ENCODE data around the gene ADGRL1. TPM values are rescaled to one million over a fixed set of nuclear protein-coding genes. Genes with fewer than 3 reads are reported as not detected.
"Not testable (repeated sequence)": the region's sequence is repeated elsewhere in the genome, so short reads cannot be mapped to it uniquely, and the experiment has no call there.

ADGRL1 gene
- total RNA-seq (2014; rRNA removed; shearing (Covaris generic)), result 5.8 and 6.2 TPM in 2 replicates
- 7.2 and 15.0 TPM in 2 replicates for polyA plus RNA-seq (2014; cell fraction: nucleus; rRNA removed)

DNA sequence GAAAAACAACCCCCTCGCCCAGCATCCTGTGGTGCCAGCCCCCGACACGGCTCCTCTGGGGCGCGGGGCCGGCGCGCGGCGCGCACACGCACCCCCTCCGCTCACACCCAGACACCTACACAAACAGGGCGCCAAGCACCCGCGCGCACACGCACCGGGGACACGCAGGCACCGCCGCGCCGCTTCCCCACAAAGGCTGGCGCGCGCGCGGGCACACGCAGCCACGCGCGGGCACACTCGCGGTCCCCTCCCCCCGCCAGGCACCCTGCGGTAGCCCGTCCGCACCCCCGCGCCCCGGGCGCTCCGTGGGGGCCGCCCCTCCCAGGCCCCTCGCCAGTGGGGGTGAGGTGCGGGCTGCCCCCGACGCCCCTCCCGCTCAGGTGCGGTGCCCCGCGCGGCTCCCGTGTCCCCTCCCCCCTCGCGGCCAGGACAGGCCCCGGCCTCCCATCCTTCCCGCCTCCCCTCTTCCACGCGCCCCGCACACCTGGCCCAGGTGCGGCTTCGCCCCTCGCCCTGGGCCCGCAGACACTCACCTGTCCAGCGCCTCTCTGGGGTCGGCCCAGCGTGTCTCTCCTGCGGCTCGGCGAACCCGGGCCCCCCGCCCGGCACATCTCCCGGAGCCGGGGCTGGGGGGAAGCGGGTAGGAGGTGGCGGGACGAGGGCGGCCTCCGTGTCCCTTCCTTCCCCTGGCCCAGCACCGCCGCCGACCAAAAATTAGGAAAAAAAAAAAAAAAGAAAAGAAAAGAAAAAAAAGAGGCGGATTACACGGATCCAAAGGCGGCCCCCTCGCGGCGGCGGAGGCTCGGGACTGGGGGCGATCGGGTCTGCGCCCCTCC, at the start of gene ADGRL1:
Gene ADGRL1, minus strand, starts transcription at position 718 of the 836 bp plus-strand sequence. CDS start 22,567 bp downstream, outside the sequence.
- DNase-seq (ENCODE audit: extremely low read depth, low read depth), result not testable (repeated sequence)

DNA sequence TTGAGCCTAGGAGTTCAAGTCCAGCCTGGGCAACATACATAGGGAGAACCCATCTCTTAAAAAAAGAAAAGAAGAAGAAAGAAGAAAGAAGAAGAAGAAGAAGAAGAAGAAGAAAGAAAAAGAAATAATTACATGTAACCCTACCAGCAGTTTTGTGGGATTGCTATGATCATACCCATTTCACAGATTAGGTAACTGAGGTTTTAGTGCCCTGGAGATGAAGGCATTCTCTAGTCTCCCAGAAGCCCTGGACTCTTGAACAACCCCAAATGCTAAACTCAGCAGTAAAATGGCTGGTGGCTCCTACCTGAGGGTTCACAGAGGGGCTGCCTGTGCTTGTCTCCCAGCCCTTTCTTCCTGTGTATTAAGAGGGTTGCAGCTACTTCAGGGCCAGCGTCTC, 49.3 kb upstream of the ADGRL1 start:
- not testable (repeated sequence) for DNase-seq (ENCODE audit: extremely low read depth, low read depth)

DNA sequence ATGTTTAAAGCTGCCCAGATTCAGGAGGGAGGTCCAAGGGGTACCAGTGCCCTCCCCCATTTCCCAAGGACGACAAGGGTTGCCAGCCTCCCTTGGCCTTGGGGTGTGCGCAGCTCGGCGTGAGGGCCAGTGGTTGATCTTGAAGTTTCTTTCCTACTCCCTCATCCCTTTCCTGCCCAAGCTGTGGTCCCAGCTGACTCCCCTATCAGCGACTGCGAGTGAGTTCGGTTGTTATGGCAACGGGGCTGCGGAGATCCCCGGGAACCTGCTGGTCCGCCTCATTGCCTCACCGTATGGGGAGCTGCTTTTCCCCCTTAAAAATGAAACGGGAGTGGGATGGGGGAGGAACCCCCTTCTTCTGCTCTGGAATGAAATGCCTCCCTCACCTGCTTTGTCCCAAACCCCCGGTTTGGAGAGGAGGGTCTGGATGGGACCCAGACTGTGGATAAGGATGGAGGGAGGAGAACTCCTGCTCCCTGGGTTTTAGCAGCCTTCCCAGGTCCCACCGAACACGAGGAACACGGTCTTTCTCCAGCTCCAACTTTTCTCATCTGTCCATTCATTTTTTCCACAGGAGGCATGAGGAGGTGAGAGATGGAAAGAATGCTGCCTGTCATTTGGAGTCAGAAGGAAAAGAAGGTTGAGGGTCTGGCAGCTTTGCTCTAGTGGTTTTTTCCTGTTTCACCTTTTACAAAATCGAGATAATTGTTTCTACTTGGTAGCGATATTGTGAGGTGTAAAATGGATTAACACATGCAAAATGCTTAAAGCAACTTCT, 48.0 kb upstream of the ADGRL1 start:
- DNase-seq (ENCODE audit: extremely low read depth, low read depth), result not testable (repeated sequence)

DNA sequence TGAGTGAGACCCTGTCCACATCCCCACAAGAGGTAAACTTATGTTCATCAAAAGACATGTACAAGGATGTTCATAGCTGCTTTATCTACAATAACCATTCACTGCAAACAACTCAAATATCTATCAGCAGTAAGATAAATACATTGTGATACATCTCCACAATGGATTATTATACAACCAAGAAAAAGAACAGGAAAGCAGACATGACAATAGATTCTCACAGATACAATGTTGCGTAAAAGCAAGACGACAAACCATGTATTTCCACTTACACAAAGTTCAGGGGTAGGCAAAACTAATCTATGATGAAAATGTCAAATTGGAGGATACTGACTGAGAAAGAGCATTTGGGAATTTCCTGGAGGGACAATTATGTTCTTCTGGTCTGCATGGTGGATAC, 46.2 kb upstream of the ADGRL1 start:
- DNase-seq (ENCODE audit: extremely low read depth, low read depth), result not testable (repeated sequence)

DNA sequence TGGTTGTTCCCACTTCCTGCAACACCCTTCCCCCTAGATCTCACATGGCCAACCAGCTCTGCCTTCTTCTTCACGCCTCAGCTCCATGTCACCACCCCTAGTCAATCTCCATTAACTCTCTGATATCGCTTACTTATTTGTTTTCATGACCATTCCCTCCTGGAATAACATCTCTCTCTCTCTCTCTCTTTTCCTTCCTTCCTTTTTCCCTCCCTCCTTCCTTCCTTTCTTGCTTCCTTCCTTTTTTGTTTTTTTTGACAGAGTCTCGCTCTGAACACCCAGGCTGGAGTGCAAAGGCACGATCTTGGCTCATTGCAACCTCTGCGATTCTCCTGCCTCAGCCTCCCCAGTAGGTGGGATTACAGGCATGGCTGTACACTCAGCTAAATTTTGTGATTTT, 44.9 kb upstream of the ADGRL1 start:
- no peak for DNase-seq (ENCODE audit: extremely low read depth, low read depth)

DNA sequence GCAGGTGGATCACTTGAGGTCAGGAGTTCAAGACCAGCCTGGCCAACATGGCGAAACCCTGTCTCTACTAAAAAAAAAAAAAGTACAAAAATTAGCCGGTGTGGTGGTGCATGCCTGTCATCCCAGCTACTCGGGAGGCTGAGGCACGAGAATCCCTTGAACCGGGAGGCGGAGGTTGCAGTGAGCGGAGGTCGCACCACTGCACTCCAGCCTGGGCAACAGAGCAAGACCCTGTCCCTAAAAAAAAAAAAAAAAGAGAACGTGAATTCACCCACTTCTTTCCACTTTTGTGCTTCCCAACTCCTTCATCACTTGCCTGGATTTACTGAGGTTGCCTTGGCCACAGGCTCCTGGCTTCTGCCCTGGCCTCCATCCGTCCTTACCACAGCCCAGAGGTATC, 44.3 kb upstream of the ADGRL1 start:
- DNase-seq (ENCODE audit: extremely low read depth, low read depth), result not testable (repeated sequence)

DNA sequence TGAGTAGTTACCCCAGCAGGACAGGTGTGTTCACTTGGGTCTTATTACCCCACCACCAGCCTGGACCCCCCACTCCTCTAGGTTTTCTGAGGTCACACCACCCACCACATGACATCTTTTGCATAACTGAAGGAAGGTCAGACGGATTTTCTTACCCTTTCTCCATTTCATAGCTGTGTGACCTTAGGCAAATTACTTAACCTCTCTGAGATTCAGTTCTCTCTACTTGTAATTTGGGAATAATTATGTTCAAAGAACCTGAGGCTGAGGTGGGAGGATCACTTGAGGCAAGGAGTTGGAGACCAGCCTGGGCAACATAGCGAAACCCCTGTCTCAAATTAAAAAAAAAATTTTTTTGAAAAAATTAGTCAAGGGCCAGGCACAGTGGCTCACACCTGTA, 43.9 kb upstream of the ADGRL1 start:
- not testable (repeated sequence) for DNase-seq (ENCODE audit: extremely low read depth, low read depth)

DNA sequence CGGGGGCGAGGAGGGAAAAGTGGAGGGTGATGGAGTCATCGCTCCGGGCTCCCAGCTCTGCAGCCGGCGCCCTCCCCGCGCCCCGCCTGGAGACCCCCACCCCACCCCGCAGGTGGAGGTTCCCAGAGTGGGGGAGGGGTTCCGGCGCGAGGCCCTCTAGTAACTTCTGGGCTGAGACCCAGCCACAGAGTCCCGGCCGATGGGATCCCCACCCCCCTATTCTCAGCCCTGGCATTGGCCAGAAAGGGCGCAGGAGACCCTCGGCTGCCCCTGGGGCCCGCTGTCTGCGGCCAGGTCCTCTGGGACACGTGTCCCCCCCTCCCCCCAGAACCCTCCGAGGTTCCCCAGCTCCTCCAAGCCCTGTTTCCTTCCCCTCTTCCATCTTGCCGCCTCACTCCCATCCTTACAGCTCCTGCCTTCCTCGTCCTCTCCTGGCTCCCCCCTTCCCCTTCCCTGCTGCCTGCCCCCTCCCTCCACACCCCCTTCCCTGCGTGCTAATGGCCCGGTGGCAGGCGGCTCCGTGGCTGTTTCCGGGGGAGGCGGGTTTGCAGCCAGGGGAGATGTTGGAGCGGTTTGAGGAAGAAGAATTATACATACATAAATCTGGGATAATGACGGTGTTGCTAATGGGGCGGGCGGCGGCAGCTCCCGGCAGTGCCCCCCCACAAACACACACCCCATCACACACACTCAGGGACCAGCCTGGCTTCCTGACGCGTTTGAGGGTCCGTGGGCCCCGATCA, 43.2 kb upstream of the ADGRL1 start:
- DNase-seq (ENCODE audit: extremely low read depth, low read depth), result not testable (repeated sequence)

DNA sequence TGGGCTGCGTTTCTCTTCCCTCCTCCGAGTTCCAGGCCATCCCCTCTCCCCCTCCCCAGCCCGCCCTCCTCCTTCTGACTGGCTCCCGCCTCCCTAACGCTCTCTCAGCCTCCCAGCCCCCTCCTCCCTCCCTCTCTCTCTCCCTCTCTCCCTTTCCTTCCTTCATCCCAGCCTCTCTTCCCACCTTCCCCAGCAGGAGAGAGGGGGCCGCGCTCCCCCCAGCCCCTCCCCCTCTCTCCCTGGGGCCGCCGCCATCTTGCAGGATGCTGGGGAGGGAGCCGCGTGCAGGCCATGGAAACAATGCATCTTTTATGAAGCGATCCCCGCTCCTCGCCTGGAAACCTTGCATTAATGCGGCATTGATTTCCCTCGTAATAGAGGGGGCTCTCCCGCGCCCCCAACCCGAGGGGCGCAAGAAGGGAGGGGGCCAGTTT, 42.6 kb upstream of the ADGRL1 start:
- no peak for DNase-seq (ENCODE audit: extremely low read depth, low read depth)

DNA sequence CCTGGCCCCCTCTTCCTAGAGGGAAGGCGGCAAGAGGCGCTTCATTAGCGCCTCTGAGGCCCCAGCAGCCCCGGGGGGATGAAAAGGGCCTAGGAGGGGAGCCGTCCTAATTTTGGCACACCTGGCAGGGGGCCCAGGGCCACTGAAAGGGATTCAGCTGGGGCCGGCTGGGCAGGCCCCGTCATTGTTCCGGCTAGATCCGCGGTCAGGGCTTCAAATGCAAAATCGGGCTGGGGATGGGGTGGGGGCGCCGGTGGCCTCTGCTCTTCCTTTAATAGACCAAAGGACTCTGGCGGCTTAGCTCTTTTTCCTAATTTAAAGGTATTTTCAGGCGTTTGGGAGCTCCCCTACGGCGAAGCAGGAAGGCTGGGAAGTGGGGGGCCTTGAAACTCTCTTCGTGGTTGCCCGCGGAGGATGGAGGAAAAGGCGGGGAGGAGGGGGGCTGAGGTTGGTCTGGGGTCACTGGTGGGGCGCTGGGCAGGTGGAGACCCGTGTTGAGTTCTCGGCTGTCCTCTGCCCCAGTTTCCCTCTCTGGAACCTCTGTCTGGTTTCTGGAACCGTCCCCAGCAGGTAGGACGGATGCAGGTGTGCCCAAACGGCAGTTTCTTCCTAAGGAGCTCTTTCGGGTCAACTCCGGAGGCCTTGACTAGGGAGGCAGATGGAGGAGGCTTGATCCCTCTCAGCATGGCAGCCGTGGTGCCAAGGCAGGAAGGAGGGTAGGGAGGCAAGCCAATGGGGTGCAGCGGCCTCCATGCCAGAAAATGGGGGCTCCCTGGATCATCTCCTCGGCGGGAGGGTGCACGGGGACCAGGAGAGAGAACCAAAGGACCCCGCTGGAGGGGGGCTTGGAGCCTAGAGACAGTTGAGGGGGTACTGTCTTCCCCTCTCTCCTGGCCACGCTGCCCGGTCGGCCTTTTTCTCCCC, 41.8 kb upstream of the ADGRL1 start:
- DNase-seq (ENCODE audit: extremely low read depth, low read depth), result not testable (repeated sequence)

DNA sequence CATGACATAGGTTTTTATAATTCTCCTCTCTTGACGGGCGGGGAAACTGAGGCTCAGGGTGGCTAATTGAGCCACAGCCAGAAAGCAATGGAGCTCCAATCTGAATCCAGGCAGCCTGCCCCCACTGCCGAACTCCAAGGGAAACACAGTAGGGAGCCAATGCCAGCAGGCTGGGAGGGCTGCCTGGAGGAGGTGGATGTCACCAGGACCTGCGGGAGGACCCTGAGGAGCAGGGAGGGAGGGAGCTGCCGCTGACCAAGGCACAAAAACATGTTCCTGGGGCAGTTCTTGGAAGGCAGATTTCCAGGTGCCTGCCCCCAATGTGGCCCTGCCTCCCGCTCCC, 41.2 kb upstream of the ADGRL1 start:
- not testable (repeated sequence) for DNase-seq (ENCODE audit: extremely low read depth, low read depth)

DNA sequence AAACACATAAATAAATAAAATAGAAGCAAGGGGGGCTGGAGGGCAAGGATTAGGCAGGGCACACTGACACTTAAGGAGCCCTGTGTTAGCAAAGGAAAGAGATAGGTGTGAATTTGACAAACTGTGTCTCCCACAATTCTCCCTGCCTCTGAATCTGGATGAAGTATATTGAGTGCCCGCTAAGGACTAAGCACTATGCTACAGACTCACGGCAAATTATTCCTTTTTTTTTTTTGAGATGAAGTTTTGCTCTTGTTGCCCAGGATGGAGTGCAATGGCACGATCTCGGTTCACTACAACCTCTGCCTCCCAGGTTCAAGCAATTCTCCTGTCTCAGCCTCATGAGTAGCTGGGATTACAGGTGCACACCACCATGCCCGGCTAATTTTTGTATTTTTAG, 38.4 kb upstream of the ADGRL1 start:
- not testable (repeated sequence) for DNase-seq (ENCODE audit: extremely low read depth, low read depth)

DNA sequence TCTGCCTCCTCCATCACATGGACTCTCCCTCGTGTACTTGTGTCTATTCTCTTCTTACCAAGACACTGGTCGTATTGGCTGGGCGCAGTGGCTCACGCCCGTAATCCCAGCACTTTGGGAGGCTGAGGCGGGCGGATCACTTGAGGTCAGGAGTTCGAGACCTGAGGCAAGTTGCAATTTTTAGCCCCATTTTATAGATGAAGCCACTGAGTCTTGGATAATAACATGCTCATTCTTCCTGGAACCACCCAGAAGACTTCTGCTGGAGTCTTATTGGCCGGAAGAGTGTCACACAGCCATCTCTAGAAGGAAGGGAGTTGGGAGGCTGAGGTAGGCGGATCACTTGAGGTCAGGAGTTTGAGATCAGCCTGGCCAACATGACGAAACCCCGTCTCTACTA, 37.7 kb upstream of the ADGRL1 start:
- not testable (repeated sequence) for DNase-seq (ENCODE audit: extremely low read depth, low read depth)

DNA sequence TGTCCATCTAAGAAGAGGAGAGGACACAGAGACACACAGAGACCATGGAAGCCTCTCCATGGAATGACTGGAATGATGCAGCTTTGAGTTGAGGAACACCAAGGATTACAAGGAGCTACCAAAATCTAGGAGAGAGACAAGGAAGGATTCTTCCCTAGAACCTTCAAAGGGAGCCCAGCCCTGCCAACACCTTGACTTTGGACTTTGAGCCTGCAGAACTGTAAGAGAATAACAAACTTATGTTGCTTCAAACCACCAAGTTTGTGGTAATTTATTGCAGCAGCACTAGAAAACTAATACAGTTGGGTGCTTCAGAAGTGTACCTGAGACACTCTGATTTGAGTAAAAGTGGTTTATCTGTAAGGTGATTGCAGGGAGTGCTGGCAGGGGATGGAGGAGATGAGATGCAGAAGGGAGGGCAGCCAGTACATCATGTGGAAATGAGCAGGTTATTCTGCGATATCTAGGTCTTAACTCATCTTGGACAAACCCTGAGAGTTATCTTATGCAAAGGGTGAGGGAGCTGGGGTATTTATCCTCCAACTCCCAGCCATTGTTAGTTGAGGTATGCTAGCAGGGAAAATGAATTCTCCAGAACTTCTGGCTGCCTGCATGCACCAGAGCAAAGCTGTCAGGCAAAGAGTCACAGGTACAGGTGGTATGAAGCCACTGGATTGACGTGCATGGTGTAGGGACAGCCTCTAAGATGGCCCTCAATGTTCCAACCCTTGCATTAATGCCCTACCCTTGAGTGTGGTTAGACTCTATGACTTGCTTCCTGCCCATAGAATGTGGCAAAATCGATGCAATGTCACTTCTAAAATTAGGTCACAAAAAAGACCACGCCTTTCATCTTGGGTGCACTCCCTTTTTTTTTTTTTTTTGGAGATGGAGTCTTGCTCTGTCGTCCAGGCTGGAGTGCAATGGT, 31.3 kb upstream of the ADGRL1 start:
- DNase-seq (ENCODE audit: extremely low read depth, low read depth), result no peak

DNA sequence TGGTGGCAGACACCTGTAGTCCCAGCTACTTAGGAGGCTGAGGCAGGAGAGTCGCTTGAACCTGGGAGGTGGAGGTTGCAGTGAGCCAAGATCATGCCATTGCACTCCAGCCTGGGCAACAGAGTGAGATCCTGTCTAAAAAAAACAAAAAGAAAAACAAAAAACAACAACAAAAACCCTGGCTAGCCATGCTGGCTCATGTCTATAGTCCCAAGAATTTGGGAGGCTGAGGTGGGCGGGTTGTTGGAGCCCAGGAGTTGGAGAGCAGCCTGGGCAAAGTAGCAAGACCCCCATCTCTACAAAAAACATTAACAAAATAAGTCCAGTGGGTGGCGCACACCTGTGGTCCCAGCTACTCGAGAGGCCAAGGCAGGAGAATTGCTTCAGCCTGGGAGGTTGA, 27.0 kb upstream of the ADGRL1 start:
- DNase-seq (ENCODE audit: extremely low read depth, low read depth), result not testable (repeated sequence)

DNA sequence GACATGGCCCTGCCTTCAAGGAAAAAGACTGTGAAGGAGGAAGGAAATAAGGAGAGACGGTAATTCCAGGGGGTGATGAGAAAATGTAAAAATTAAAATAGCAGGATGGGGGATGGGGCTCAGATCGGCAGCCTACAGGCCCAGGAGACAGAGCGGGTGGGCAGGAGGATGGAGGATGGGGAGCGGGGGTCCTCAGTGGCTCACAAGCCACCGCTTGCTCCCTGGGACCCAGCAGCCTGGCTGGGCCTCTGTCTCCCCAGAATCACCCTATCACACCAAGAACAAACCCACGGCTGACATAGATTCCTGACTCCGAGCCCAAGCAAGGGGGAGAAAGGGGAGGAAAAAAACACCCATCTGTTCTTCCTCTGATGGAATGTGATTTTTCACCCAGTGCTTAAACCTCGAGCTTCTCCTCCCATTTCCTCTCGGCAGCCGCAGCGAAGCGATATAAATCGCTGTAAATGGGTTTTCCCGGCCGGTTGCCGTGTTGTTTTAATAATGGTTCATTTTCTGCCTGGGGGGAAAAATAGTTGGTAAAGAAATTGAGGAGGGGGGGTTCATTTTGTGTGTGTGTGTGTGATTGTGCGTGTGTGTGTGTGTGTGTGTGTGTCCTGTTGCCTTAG, 22.6 kb upstream of the ADGRL1 start:
- not testable (repeated sequence) for DNase-seq (ENCODE audit: extremely low read depth, low read depth)

DNA sequence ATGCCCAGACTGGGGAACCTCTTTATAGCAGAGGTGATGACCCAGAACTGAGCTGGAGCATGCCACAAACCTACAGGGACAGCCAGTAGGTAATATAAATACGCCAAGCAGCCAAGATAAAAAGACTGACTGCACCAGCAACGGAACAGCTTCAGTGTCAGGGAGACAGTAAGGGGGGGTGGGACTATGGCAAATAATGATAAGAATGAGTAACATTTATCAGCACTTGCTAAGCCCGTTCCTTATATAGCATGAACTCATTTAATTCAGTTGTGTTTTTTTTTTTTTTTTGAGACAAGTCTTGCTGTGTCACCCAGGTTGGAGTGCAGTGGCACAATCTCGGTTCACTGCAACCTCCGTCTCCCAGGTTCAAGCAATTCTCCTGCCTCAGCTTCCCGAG, 20.5 kb upstream of the ADGRL1 start:
- DNase-seq (ENCODE audit: extremely low read depth, low read depth), result not testable (repeated sequence)

DNA sequence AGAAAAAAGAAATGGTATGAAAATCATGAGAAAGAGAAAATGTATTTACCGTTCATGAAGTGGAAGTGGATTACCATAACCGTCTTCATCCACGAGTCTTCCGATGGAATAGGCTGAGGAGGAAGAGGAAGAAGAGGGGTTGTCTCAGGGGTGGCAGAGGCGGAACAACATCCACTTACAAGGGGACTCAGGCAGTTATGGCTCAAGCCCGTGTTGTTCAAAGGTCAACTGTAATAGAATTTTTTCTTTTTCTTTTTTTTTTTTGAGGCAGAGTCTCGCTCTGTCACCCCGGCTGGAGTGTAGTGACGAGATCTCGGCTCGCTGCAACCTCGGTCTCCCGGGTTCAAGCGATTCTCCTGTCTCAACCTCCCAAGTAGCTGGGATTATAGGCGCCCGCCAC, 16.9 kb upstream of the ADGRL1 start:
- no peak for DNase-seq (ENCODE audit: extremely low read depth, low read depth)

All from NCI-H460 (cell line).